NCI-H146 treated with DMSO at 0.1 percent for 48 hours (cell line): Measurements from ENCODE around the gene CAPN5.

Experiments used
- DNase-seq: peaks from one replicate; lab custom pipeline; 2025; ENCODE audit not compliant: unreplicated experiment; lab: John Stamatoyannopoulos, UW

Gene CAPN5

GRCh38 chr11:77063861-77064260 lies 2.9 kb upstream of the CAPN5 start:
- no peak for DNase-seq

DNA sequence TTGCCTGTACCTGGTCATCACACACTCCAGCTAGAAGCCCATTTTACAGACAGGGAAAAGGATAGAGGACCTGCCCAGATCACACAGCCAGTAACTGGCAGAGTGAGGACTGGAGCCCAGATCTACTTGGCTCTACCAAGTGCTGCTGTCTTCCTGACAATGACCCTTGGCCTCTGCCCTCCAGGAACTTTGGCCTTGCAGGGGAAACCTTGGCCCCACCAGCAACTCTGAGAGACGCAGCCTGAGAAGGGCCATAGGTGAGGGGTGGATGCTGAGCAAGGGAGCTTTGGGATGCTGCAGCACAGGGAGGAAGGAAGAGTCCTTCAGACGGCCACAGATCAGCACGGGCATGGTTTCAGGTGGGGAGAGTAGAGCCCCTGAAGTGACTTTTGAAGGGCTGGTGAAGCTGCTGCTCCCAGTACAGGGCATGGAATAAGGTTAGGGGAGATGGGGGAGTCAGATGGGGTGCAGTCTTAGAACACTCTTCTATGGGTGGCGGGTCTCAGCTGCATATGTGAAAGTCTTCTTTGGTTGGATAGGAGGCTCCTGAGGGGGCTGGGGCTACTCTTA lies 2.0 kb upstream of the CAPN5 start:
- no peak for DNase-seq

DNA sequence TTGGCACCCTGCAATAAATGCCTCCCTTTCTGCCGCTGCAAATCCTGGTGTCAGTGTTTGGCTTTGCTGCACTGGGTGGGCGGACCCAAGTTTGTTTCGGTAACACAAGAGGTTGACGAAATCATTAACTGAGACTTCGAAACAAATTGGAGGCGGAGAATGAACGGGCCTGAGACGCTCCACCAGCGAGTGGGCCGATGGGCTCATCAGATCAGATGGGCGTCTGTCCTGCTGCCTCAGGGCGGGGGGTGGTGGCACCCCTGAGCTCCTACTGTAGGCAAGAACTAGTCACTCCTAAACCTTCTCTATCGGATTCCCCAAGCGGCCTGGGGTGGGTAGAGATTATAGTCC lies 918 bp upstream of the CAPN5 start:
- no peak for DNase-seq

GRCh38 chr11:77067861-77068443 lies 1.2 kb downstream of the CAPN5 start:
- no peak for DNase-seq

DNA sequence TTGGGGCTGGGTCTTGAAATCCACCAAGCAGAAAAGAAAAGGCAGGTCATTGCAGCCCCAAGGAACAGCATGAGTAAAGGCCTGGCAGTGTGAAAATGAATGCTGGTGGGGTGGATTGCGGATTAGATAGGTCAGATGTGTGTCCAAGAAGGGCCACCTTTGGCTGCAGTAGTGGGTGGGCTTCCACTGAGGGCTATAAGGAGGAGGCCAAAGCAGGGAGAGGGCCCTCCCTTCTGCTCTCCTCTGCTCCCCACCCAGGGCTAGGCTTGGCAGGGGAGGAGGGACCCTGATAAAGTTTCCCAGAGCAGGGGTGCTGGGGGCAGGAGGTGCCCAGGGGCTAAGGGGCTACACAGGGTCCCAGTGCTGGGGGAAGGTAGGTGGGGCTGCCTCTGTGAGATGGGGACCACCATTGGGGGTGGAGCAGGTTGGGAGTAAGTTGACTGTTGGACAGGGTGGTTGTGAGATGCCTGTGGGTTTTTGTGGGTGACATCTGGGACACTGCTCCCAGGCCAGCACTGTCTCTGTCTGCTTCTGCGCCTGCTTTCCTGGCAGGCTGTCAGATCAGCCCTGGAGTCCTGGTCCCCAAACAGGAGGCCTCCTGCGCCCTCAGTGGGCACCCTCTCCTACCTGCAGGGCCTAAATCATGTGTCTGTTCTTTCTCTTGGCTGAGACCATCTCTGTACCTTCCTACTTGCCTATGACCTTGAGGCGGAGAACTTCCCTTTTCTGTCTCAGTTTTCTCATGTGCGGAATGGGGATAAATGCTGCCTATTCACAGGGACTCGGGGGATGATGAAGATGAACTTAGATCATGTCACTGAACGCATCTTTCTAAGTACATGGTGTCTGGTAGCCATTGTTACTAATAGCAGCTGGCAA lies 1.9 kb downstream of the CAPN5 start:
- no peak for DNase-seq

GRCh38 chr11:77069336-77069968 lies 2.7 kb downstream of the CAPN5 start:
- DNase-seq = no peak

DNA sequence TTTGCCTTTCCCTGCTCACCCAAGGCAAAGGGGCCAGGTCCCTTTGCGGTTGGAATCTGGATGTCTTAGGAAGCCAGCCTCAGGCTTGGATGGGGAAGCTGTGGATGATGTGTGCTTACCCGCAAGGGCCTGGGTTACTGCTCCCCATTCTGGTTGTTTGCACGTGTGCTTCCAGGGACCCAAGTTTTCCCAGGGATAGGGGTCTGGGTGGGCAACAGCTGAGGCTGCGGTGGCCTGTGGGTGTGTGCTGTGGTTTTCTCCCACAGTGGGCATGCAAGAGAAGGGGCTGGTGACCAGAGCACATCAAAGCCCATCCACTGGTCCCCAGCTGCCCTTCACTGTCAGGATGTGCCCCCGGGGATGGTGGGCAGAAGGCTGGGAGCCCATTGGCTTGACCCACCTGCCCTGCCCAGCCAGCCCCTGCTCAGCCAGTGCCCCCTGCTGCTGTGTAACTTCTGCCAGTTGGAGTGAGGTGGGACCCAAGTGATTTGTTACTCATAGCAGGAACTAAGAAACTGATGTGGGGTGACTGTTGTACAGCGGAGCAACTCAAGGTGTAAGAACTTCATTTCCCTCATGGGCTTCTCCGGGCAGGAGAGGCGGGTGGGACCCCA lies 3.3 kb downstream of the CAPN5 start:
- DNase-seq = no peak

DNA sequence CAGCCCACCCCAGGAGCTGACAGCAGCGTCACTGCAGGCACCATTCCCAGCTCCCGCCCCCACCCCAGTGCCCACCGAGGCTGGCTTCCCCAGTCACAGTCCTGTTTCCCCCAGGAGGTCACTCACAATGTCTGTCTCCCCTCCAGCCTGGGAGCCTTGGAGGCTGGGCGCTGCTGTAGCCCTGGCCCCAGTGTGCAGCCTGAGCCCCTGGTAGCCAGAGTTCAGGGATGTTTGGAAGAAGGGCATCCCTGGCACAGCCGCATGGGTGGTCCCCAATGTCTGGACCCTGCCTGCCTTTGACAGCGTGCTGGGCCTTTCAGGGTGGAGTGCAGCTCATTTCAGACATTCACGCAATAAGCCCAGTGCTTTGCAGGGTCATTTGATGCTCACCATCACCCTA lies 4.3 kb downstream of the CAPN5 start:
- no peak for DNase-seq

DNA sequence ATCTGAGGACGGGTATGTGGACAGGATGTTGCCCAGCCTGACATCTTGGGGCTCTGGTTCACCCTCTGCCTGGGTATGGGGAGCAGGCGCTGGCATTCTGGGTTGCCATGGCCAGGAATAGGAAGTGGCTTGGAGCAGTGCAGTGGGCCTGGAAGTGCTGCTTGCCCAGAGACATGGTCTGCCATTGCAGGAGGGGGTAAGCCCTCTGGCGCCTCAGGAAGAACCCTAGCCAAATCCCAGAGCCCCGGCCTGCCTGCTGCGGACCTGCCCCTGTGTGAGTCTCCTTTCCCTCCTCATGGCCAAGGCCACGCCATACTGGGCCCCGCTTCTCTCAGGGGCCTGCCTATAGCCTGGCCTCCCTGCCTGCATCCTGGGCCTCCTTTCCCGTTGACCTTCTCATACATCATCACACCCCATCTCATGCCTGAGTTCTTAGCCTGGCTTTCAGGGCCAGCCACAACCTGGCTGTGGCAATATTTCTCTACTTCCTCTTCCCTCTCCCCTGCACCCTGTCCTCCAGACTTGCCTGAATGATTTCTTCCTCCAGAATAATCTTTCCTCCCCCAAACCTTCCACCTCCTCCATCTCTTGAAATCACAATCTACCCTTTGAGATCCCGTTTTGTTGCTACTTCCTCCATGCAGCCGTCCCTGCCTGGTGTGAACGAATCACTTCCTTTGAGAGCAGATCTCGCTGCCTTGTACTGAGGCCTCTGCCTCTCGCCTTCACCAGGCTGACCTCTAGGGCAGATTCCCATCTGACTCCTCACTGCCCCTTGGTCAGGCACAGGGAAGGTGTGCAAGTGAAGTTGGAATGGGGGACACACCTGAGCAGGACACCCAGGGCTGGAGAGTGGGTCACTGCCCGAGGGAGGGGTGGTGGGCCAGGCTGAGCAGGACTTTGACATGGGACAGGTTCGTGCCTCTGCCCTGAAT lies 5.2 kb downstream of the CAPN5 start:
- no peak for DNase-seq

DNA sequence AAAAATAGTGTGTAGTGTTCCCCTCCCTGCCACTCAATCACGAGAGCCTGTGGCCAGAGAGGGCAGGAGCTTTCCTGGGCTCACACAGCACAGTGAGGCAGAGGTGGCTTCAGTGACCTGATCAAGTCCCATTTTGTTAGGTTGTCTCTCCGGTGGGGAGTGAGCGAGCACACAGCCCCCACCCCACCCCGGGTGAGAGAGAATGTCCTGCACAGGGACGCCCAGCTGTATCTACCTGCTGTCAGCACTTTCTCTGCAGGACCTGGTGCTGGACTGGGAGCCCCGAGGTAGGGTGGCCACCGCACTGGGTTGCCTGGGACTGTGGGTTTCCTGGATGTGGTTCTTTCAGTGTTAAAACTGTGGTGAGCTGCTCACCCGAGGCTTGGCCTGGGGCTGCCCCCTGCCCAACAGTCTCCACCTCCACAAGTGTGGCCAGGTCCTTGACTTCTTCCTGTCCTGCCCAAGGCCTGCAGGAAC lies 6.1 kb downstream of the CAPN5 start:
- DNase-seq = no peak

- no peak for DNase-seq
These were observed 6.7 kb downstream of the CAPN5 start for GRCh38 chr11:77073328-77074001.

DNA sequence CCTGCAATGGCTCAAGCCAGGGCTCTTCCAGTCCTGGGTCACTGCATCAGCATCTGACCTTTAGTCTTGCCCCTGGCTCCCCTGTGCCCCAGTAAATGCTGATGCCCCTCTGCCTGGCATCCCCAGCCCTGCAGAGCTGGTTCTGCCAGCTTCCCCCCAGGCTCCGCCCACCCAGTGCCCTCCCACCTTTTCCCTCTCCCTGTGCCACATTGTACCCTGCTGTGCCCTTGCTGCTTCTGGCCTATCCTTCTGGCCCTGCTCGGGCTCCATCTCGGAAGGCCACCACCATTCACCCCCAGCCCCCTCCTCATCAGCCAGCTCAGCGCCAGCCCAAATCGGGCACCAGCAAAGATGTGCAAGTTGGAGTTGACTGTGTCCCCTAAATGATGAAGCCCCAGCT lies 7.4 kb downstream of the CAPN5 start:
- DNase-seq = no peak

GRCh38 chr11:77074626-77075221 lies 8.0 kb downstream of the CAPN5 start:
- DNase-seq = no peak

DNA sequence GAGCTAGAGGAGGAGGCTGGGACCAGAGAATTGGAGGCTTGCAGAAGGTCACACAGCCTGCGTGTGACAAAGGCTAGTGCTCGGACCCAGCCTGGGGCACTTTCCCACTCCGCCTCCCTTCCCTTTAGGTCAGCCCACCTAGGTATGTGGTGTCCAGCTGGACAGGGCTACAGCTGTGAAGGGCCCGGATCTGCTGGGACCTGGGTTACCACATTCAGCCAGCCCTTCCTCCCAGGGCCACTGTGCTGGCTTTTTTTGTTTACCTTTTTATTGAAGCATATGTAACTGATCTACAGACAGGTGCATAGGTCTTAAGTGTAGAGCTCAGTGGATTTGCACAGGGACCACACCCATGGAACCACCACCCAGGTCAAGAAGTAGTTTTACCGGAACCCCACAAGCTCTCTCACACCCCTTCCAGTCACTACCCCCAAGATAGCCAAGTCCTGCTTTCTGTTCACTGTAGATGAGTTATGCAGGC lies 8.7 kb downstream of the CAPN5 start:
- DNase-seq = peak; percentile 38

DNA sequence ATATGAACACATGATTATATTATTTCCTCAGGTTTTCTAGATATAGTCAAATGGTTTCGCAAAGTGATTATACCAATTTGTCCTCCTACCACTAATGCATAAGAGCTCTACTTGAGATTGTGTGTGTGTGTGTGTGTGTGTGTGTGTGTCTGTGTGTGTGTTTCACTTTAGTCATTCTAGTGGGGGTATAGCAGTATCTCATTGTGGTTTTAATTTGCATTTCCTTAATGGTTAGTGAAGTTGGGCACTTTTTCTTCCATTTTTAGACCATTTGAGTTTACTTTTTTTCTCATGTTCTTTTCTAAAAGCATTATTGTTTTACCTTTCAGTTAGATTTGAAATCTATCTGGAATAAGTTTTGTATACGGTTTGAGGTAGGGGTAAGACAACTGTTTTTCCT lies 12.9 kb downstream of the CAPN5 start:
- no peak for DNase-seq

- DNase-seq = no peak
These were observed 14.0 kb downstream of the CAPN5 start for GRCh38 chr11:77080643-77081210.

- no peak for DNase-seq
These were observed 14.6 kb downstream of the CAPN5 start for GRCh38 chr11:77081381-77081851.

- no peak for DNase-seq
These were observed 15.4 kb downstream of the CAPN5 start for GRCh38 chr11:77081976-77082836.
